ENCODE data around the gene COPS6.

COPS6 gene

DNA sequence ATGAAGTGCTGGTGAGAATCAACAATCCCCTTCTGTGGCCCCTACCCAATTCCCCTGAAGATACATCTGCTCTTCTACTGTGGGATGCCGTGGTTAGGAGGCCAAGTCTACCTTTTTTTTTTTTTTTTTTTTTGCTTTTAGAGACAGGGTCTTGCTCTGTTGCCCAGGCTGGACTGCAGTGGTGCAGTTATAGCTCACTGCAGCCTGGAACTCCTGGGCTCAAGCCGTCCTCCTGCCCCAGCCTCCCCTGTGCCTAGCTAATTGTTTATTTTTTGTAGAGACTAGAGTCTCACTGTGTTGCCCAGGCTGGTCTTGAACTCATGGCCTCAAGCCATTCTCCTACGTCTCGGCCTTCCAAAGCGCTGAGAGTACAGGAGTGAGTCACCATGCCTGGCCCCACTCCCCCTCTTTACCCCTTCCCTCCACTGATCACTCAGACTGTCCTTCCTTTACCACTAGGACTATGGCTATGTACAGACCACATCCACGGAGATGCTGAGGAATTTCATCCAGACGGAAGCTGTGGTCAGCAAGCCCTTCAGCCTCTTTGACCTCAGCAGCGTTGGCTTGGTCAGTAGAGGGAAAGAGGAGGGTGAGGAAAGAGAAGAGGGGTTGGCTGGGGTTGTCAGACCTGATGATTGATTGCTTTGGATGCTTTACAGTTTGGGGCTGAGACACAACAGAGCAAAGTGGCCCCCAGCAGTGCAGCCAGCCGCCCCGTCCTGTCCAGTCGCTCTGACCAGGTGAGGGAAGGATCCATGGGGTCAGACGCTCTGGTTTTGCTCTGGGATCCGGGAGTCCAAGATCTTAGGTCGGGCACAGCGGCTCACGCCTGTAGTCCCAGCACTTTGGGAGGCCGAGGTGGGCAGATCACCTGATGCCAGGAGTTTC, 14.4 kb downstream of the COPS6 start:
- DNase-seq = no peak

- no peak for DNase-seq
Observed at GRCh38 chr7:100105534-100105933, 16.8 kb downstream of the COPS6 start.

DNA sequence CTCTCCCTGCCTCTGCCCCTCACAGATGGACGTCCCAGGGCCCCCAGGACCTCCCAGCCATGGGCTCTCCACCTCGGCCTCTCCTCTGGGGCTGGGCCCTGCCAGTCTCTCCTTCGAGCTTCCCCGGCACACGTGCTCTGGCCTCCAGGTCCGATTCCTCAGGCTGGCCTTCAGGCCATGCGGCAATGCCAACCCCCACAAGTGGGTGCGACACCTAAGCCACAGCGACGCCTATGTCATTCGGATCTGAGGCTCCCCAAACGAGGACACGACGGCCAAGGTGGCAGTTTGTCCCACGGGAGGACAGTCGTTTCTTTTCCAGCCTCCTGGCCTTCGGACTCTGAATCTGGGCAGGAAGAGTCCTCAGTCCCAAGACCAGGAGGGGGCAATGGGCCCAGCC, 17.9 kb downstream of the COPS6 start:
- DNase-seq = no peak

GRCh38 chr7:100107125-100107737, 18.5 kb downstream of the COPS6 start:
- no peak for DNase-seq

GRCh38 chr7:100107890-100108289, 19.1 kb downstream of the COPS6 start:
- no peak for DNase-seq

- no peak for DNase-seq
Observed at GRCh38 chr7:100109521-100110163, 20.9 kb downstream of the COPS6 start.

DNA sequence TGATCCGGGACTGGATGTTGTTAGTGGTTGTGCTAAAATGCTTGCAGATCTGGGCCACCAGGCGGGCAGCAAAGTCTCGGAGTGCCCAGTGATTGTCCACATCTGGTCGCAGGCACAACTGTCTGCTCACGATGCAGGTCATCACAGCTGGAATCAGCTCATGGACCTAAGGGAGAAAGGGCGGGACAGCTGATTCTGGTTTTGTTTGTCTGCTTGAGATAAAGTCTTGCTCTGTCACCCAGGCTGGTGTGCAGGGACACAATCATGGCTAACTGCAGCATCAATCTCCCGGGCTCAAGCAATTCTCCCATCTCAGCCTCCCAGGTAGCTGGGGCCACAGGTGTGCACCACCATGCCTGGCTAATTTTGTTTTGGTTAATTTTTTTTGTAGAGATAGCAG, 22.4 kb downstream of the COPS6 start:
- DNase-seq = no peak

GRCh38 chr7:100111914-100112313, 23.1 kb downstream of the COPS6 start:
- no peak for DNase-seq

DNA sequence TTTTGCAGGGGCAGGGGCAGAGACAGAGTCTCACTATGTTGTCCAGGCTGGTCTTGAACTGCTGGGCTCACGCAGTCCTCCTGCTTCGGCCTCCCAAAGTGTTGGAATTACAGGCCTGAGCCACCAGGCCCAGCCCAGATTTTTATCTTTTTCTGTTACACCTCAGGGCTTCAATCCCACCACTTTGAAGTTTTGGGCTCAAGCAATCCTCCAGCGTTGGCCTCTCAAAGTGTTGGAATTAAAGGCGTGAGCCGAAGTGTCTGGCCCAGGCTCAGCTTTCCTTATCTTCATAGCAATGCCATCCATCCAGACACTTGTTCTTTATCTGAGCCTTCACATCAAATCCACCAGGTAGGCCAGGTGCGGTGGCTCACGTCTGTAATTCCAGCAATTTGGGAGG, 26.3 kb downstream of the COPS6 start:
- DNase-seq = no peak

- no peak for DNase-seq
Observed at GRCh38 chr7:100118388-100119071, 29.8 kb downstream of the COPS6 start.

- DNase-seq = peak; percentile 98
Observed at GRCh38 chr7:100119072-100119969, 30.6 kb downstream of the COPS6 start, which contains the start of the genes CNPY4 and TAF6. TSS of gene CNPY4 (plus strand) at chr7:100119634. CDS start at chr7:100119745, 111 bp downstream. TSS of gene TAF6 (minus strand) at chr7:100119358. CDS start at chr7:100114209, 5,149 bp downstream.

DNA sequence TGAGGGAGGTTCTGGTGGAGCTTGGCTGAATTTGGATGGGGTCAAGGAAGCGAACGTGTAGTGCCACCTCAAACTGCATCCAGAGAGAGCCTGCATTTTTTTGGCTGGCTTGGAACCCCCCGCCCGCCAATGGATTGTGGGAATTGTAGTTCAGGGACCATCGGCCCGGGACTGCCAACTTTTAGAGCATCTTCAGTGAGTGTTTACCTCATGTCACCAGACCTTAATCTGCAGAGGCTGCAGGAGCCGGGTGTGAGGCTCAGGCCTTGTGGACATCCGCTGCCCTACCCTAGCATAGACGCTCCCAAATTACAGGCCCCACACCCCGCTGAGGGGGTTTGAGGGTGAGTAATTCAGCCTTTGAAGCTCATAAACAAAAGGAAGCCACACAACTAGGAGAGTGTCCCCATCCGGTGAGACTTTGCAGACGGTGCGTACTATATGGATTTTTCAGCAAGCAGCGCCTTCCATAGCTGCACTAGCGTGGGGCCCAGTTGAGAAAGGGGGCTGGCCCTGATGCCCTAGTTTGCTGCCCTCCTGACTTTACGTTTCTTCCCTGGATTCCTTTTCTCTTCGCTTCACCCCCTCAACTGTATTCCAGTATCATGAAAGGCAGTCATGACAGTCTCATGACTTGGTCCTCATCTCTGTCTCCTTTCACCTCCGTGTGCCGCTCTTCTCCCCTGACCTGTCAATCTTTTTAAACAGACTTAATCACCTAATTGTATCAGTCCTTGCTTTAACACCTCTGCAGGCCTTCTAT, 31.4 kb downstream of the COPS6 start:
- DNase-seq = peak; percentile 73

- DNase-seq = no peak
Observed at GRCh38 chr7:100120733-100121036, 31.9 kb downstream of the COPS6 start.

GRCh38 chr7:100122067-100122466, 33.3 kb downstream of the COPS6 start:
- peak; percentile 96 for DNase-seq

- peak; percentile 48 for DNase-seq
Observed at GRCh38 chr7:100122568-100122967, 33.8 kb downstream of the COPS6 start.

DNA sequence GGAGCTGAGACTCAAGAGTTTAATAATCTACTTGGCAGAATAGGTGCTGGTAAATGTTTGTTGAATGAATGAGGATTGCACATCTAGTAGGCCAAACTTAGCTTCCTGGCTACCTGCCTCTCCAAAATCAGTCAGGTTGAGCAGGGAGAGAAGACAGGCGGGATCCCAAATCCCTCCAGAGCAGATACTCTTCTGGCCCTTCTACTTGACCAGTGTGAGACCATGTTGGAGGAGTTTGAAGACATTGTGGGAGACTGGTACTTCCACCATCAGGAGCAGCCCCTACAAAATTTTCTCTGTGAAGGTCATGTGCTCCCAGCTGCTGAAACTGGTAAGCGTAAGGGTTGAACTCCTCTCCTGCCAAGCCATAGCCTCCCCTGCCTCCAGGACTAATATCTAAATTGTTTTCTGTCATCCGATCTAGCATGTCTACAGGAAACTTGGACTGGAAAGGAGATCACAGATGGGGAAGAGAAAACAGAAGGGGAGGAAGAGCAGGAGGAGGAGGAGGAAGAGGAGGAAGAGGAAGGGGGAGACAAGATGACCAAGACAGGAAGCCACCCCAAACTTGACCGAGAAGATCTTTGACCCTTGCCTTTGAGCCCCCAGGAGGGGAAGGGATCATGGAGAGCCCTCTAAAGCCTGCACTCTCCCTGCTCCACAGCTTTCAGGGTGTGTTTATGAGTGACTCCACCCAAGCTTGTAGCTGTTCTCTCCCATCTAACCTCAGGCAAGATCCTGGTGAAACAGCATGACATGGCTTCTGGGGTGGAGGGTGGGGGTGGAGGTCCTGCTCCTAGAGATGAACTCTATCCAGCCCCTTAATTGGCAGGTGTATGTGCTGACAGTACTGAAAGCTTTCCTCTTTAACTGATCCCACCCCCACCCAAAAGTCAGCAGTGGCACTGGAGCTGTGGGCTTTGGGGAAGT, 35.8 kb downstream of the COPS6 start:
- DNase-seq = no peak

GRCh38 chr7:100126239-100126930, 37.6 kb downstream of the COPS6 start:
- DNase-seq = peak; percentile 65

DNA sequence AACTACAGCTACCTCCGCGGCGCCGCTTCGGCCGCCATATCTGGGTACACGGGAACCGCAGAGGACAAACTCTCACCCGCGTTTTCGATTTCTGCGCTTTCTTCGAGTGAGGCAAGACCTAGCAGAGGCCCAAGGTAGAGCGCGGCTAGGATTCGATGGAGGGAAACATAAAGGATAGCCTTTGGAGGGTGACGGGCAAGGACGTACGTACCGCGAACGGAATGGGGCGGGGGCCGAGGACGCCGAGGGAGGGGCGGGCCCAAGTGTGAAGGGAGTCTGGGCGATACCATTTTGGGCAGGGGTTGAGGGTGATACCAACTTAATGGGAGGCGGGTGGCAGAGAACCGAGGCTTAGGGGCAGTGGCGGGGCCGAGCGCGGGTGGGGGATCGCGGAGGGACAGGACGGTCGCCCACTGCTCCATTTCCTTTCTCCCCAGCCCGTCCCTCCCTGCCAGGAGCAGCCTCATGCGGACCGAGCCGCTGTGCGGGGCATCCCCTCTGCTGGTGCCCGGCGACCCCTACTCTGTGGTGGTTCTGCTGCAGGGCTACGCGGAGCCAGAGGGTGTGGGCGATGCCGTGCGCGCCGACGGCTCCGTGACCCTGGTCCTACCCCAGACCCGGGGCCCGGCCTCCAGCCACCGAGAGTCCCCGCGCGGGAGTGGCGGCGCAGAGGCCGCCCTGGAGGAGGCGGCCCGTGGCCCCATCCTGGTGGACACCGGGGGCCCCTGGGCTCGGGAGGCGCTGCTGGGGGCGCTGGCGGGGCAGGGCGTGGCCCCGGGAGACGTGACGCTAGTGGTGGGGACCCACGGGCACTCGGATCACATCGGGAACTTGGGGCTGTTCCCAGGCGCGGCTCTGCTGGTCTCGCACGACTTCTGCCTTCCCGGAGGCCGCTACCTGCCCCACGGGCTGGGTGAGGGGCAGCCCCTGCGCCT, 38.4 kb downstream of the COPS6 start, which contains the start of gene MBLAC1:
MBLAC1 (plus strand) TSS at position 37 of the 935 bp plus-strand sequence; CDS start at position 466, 429 bp downstream.
- peak; percentile 96 for DNase-seq

Data from NCI-H69 (cell line).